ENCODE results near the gene FARSB. TPM values are rescaled to one million over a fixed set of nuclear protein-coding genes. Genes with fewer than 3 reads are reported as not detected.

The FARSB gene
- total and polyA plus RNA-seq, 2 experiments from 2014 or later, result 12.9 to 15.0 TPM

- H3K4me1 ChIP-seq (ENCODE audit: insufficient read depth), result no peaks in the 10 kb centered on the region
- no peak overlapping the region for H3K4me2 ChIP-seq
- no peaks in the 10 kb centered on the region for H4K20me1 ChIP-seq (ENCODE audit: insufficient read depth, poor library complexity, severe bottlenecking)
- no peaks in the 10 kb centered on the region for H3K9me3 ChIP-seq (ENCODE audit: low read depth)
- no peak overlapping the region for H3K27ac ChIP-seq
- H3K9me2 ChIP-seq (replicated peaks; ENCODE audit: insufficient read depth), result no peaks in the 10 kb centered on the region
- 56% methylated on average over 6 of the region's 6 CpGs for WGBS (ENCODE audit: low lambda C conversion rate, missing lambda C conversion rate)
- no peaks in the 10 kb centered on the region for H3K36me3 ChIP-seq (replicated peaks; ENCODE audit: insufficient read depth, low read depth)
- no peak overlapping the region for H3K4me3 ChIP-seq
- peaks cover 5% of the 10 kb centered on the region for H3K27me3 ChIP-seq
- H3K79me2 ChIP-seq, result no peaks in the 10 kb centered on the region
- no peak overlapping the region for H2AFZ ChIP-seq
- no peak for DNase-seq (ENCODE audit: low spot score)
- TF ChIP-seq EZH2phosphoT487 (IDR thresholded peaks at IDR 0.05; ENCODE audit: low read depth, severe bottlenecking, unreplicated experiment), result no peak
- no peak for TF ChIP-seq EZH2 (IDR thresholded peaks at IDR 0.05; ENCODE audit: borderline replicate concordance)
- TF ChIP-seq CTCF (IDR thresholded peaks at IDR 0.05; ENCODE audit: poor library complexity), result no peak
Measured at GRCh38 chr2:222545823-222546795, 109.8 kb downstream of the FARSB start.

GRCh38 chr2:222544661-222545060, 111.2 kb downstream of the FARSB start:
- Histone ChIP-seq H3K4me1 (ENCODE audit: insufficient read depth) (no peaks in the 10 kb centered on the region), H3K9me3 (ENCODE audit: low read depth) (no peaks in the 10 kb centered on the region), H3K9me2 (replicated peaks; ENCODE audit: insufficient read depth) (no peaks in the 10 kb centered on the region), H3K36me3 (replicated peaks; ENCODE audit: insufficient read depth, low read depth) (no peaks in the 10 kb centered on the region), H3K27ac (no peak overlapping the region), H2AFZ (no peak overlapping the region), H3K4me3 (no peak overlapping the region), H3K4me2 (no peak overlapping the region), H3K27me3 (peaks cover 4% of the 10 kb centered on the region), H4K20me1 (ENCODE audit: insufficient read depth, poor library complexity, severe bottlenecking) (no peaks in the 10 kb centered on the region), H3K79me2 (no peaks in the 10 kb centered on the region)
- 76% methylated on average over 1 of the region's 1 CpG for WGBS (ENCODE audit: low lambda C conversion rate, missing lambda C conversion rate)
- TF ChIP-seq EZH2phosphoT487 (IDR thresholded peaks at IDR 0.05; ENCODE audit: low read depth, severe bottlenecking, unreplicated experiment) (no peak), EZH2 (IDR thresholded peaks at IDR 0.05; ENCODE audit: borderline replicate concordance) (no peak), CTCF (IDR thresholded peaks at IDR 0.05; ENCODE audit: poor library complexity) (no peak)
- DNase-seq (ENCODE audit: low spot score), result no peak

- H3K4me1 ChIP-seq (ENCODE audit: insufficient read depth), result no peaks in the 10 kb centered on the region
- no peak overlapping the region for H3K4me3 ChIP-seq
- no peaks in the 10 kb centered on the region for H3K9me3 ChIP-seq (ENCODE audit: low read depth)
- no peaks in the 10 kb centered on the region for H3K9me2 ChIP-seq (replicated peaks; ENCODE audit: insufficient read depth)
- peaks cover 4% of the 10 kb centered on the region for H3K27me3 ChIP-seq
- DNase-seq (ENCODE audit: low spot score), result no peak
- no peak overlapping the region for H3K4me2 ChIP-seq
- H2AFZ ChIP-seq, result no peak overlapping the region
- H3K36me3 ChIP-seq (replicated peaks; ENCODE audit: insufficient read depth, low read depth), result no peaks in the 10 kb centered on the region
- no peak overlapping the region for H3K27ac ChIP-seq
- H4K20me1 ChIP-seq (ENCODE audit: insufficient read depth, poor library complexity, severe bottlenecking), result no peaks in the 10 kb centered on the region
- H3K79me2 ChIP-seq, result no peaks in the 10 kb centered on the region
- 92% methylated on average over 3 of the region's 3 CpGs for WGBS (ENCODE audit: low lambda C conversion rate, missing lambda C conversion rate)
- TF ChIP-seq EZH2 (IDR thresholded peaks at IDR 0.05; ENCODE audit: borderline replicate concordance) (no peak), EZH2phosphoT487 (IDR thresholded peaks at IDR 0.05; ENCODE audit: low read depth, severe bottlenecking, unreplicated experiment) (no peak), CTCF (IDR thresholded peaks at IDR 0.05; ENCODE audit: poor library complexity) (no peak)
Measured at GRCh38 chr2:222538535-222538934, 117.4 kb downstream of the FARSB start.
